Astrocyte of the cerebellum (primary cell): ENCODE results near the gene MSANTD2.

ENCODE experiments used
- DNase-seq: peaks from one replicate; pipeline ENCODE4 v3.0.0-alpha.2; 2011; ENCODE audit warnings: low read depth
- H3K4me3 ChIP-seq: 2 replicates; pipeline ENCODE4 v1.5.1; 2011; ENCODE audit warnings: mild to moderate bottlenecking, low read depth, low read length, moderate library complexity
- CTCF ChIP-seq: IDR thresholded peaks from 2 replicates; pipeline ENCODE4 v1.5.1; 2012; ENCODE audit warnings: low read length, low read depth, moderate library complexity, mild to moderate bottlenecking; ENCODE audit errors: missing control alignments
- in situ Hi-C: cut with HindIII; loops from 2 replicates; pipeline ENCODE4 v1.10.0; 2017; ENCODE audit warnings: low sequenced_read_pairs

Gene MSANTD2

DNA sequence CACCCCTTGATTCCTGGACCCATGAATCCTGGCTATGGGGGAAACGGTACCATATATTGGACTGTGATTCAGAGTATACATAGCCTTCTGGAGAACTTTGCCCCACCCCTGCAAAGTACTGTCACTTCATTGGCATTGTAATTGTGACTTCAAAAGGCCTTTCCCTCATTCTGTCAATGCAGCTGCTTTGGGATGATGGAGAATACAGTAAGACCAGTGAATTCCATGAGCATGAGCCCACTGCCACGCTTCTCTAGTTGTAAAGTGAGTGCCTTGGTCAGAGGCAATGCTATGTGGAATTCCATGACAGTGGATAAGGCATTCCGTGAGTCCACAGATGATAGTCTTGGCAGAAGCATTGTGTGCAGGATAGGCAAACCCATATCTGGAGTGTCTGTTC lies 25.7 kb upstream of the MSANTD2 start:
- no peak for DNase-seq
- in situ Hi-C loops, result no loop called here
- TF ChIP-seq CTCF, result no peak
- no peak overlapping the region for H3K4me3 ChIP-seq

GRCh38 chr11:124823512-124824376 lies 23.5 kb upstream of the MSANTD2 start:
- no peak for DNase-seq
- no peak overlapping the region for H3K4me3 ChIP-seq
- in situ Hi-C loops, result no loop called here
- TF ChIP-seq CTCF, result no peak

DNA sequence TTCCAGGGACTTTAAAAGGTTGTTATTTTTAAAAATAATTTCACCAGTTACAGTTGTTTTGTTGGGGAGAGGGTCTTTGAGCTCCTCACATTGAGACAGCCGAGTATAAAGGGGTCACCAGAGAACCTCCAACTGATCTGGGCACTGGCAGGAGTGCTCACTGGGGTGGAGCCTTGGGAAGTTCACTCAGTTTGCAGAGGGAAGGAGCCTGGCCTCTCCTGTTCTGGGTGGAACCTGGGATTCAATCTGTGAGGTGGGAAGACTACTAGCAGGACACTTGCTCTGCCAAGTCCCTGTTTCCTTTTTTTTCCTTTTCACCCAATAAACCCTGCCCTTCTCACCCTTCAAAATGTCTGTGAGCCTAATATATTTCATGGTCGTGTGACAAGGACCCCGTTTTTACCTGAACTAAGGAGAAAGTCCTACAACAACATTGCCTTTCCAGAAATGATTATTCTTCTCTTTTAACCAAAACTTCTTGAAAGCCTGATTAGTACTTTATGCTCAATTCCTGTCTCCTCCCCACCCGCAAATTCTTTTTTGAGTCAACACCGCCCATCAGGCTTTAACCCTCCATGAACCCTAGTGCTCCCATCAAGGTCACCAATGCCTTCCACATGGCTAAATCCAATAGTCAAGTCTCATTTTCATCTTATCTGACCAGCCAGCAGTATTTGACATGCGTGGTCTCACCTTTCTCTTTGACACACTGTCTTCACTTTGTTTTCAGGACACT lies 22.0 kb upstream of the MSANTD2 start:
- DNase-seq, result no peak
- in situ Hi-C loops, result no loop called here
- H3K4me3 ChIP-seq, result no peak overlapping the region
- no peak for TF ChIP-seq CTCF

DNA sequence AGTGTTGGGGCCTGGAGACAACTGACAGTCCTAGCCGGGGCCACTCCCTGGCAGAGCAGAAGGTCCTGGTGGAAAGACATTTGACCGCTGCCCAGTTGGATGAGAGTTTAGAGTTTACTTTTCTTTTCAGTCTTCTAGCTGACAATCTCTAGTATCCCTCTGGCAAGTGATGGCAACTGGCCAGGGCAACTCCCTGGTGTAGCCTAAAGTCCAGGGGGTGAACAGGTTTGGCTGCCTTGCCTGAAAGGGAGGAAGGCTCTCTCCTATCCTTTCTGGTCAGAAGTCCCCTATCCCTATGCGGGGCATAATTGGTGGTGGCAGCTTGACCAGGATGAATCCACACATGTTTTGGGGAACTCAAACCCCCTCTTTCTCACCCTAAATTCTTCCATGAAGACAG lies 16.8 kb upstream of the MSANTD2 start:
- no peak for DNase-seq
- in situ Hi-C loops, result no loop called here
- no peak overlapping the region for H3K4me3 ChIP-seq
- TF ChIP-seq CTCF, result no peak

DNA sequence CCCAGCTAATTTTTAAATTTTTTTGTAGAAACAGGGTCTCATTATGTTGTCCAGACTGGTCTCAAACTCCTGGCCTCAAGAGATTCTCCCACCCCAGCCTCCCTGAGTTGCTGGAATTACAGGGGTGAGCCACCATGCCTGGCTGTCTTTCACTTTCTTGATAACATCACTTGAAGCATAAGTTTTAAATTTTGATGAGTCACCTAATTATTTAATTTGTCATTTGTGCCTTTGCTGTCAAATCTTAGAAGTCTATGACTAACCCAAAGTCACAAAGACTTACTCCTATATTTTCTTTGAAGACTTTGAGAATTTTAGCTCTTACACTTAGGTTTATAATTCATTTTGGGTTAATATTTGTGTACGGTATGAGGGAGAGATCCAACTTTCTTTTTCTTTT lies 14.5 kb upstream of the MSANTD2 start:
- no peak for TF ChIP-seq CTCF
- DNase-seq, result no peak
- in situ Hi-C loops, result no loop called here
- H3K4me3 ChIP-seq, result no peak overlapping the region

DNA sequence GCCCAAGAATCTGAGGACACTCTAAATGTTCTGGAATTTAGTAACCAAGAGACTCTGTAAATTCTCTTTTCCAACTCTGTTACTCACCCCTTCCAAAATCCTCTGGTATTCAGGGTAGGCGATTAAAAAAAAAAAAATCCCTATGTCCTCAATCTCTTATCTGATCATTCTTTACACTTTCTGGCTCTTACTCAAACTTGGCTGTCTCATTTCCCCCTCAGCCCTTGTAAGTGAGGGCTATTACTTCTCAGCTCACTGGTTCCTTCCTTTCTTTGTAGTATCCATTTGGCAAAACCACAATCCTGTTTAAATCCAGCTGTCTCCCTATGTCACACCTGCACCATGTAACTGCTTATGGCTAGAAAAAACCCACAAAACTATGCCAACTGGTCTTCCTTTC lies 12.7 kb upstream of the MSANTD2 start:
- no peak for DNase-seq
- H3K4me3 ChIP-seq, result no peak overlapping the region
- in situ Hi-C loops, result no loop called here
- no peak for TF ChIP-seq CTCF
